Measurements from ENCODE around the gene MSRB3. TPM values are rescaled to one million over a fixed set of nuclear protein-coding genes. Genes with fewer than 3 reads are reported as not detected.

Gene MSRB3
- total RNA-seq, 1 experiment from 2014 or later, result 5.9 TPM

DNA sequence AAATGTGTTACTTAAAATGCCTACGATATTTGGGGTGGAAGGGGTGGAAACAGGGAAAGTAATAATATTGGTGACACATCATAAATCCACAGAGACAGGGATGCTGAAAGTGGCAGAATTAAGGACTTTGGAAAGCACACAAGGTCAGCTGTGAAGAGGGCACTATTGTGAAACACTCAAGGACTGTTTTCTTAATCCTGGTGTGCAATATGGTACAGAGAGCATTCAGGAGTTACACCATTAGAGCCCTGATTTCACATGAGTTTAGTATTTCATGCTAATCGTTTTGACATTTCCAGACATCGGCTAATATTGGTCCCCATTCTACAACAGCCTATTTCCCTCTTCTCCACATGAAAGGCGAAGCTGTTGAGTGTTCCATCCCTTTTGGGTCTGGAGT lies 219.2 kb downstream of the MSRB3 start:
- intact Hi-C loops (cut with micrococcal nuclease), result no loop called here
- Histone ChIP-seq H3F3A (ENCODE audit: low read length, unreplicated experiment) (no peaks in the 10 kb centered on the region), H3K9me3 (ENCODE audit: low read length) (no peaks in the 10 kb centered on the region)

DNA sequence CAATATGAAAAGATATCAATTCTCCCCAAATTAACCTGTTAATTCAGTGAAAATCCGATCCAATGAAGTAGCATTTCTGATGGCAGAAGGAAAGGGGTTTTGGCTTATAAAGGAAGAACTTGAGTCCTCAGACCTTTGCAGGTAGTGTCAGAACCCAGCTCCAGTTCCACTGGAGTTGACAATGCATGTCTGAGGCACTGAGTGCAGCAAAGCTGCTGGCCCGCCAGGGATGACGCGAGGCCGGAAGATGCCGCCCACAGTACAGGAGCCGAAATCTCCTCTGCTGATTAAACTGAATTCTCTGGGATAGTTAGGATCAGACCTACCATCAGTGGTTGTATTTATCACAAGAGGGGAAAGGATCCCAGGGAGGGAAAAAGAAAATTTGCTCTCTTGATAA lies 220.7 kb downstream of the MSRB3 start:
- Histone ChIP-seq H3F3A (ENCODE audit: low read length, unreplicated experiment) (no peaks in the 10 kb centered on the region), H3K9me3 (ENCODE audit: low read length) (no peaks in the 10 kb centered on the region), H3K4me2 (ENCODE audit: low read length) (no peak overlapping the region), H3K4me3 (ENCODE audit: low read length) (no peak overlapping the region), H3K27me3 (ENCODE audit: low read length) (no peaks in the 10 kb centered on the region), H3K36me3 (ENCODE audit: low read depth, low read length) (no peaks in the 10 kb centered on the region), H3K4me1 (ENCODE audit: insufficient read depth, low read length) (peaks cover 26% of the 10 kb centered on the region), H2AFZ (ENCODE audit: low read length) (no peak overlapping the region), H4K20me1 (ENCODE audit: low read length) (no peaks in the 10 kb centered on the region), H3K9ac (ENCODE audit: low read length) (no peak overlapping the region), H3K79me2 (ENCODE audit: low read length) (no peaks in the 10 kb centered on the region), H3K9me2 (replicated peaks; ENCODE audit: low read length) (no peaks in the 10 kb centered on the region), H3K27ac (ENCODE audit: low read length) (no peak overlapping the region)
- CTCF ChIA-PET, result no interaction called here
- TF ChIP-seq EZH2phosphoT487 (IDR thresholded peaks at IDR 0.05; ENCODE audit: borderline replicate concordance, low read length), result no peak
- no peak for TF ChIP-seq EZH2 (IDR thresholded peaks at IDR 0.05; ENCODE audit: low read length, unreplicated experiment)
- TF ChIP-seq, protein P1, sequence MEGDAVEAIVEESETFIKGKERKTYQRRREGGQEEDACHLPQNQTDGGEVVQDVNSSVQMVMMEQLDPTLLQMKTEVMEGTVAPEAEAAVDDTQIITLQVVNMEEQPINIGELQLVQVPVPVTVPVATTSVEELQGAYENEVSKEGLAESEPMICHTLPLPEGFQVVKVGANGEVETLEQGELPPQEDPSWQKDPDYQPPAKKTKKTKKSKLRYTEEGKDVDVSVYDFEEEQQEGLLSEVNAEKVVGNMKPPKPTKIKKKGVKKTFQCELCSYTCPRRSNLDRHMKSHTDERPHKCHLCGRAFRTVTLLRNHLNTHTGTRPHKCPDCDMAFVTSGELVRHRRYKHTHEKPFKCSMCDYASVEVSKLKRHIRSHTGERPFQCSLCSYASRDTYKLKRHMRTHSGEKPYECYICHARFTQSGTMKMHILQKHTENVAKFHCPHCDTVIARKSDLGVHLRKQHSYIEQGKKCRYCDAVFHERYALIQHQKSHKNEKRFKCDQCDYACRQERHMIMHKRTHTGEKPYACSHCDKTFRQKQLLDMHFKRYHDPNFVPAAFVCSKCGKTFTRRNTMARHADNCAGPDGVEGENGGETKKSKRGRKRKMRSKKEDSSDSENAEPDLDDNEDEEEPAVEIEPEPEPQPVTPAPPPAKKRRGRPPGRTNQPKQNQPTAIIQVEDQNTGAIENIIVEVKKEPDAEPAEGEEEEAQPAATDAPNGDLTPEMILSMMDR (conservative IDR thresholded peaks at IDR 0.05; ENCODE audit: low read depth, low read length), result no peak
- ATAC-seq, result no peak
- POLR2A ChIA-PET (ENCODE audit: unreplicated experiment), result no interaction called here
- no TSS peak for BruUV-seq (replicated peaks)
- intact Hi-C loops (cut with micrococcal nuclease), result no loop called here
- no peak for DNase-seq

More for the DNA sequence above, 219.2 kb downstream of the MSRB3 start:
- DNase-seq (no peak), ATAC-seq (no peak)
- H3K4me1 ChIP-seq (ENCODE audit: insufficient read depth, low read length), result peaks cover 26% of the 10 kb centered on the region
- H3K9me2 ChIP-seq (replicated peaks; ENCODE audit: low read length), result no peaks in the 10 kb centered on the region
- H3K9ac ChIP-seq (ENCODE audit: low read length), result no peak overlapping the region
- H3K79me2 ChIP-seq (ENCODE audit: low read length), result no peaks in the 10 kb centered on the region
- TF ChIP-seq, protein P1 (conservative IDR thresholded peaks at IDR 0.05; ENCODE audit: low read depth, low read length), result no peak
- TF ChIP-seq EZH2 (IDR thresholded peaks at IDR 0.05; ENCODE audit: low read length, unreplicated experiment), result no peak
- no peak for TF ChIP-seq EZH2phosphoT487 (IDR thresholded peaks at IDR 0.05; ENCODE audit: borderline replicate concordance, low read length)
- no peak overlapping the region for H3K27ac ChIP-seq (ENCODE audit: low read length)
- no TSS peak for BruUV-seq (replicated peaks)
- ChIA-PET POLR2A (ENCODE audit: unreplicated experiment) (no interaction called here), CTCF (no interaction called here)
- no peaks in the 10 kb centered on the region for H3K27me3 ChIP-seq (ENCODE audit: low read length)
- H2AFZ ChIP-seq (ENCODE audit: low read length), result no peak overlapping the region
- H4K20me1 ChIP-seq (ENCODE audit: low read length), result no peaks in the 10 kb centered on the region
- no peaks in the 10 kb centered on the region for H3K36me3 ChIP-seq (ENCODE audit: low read depth, low read length)
- no peak overlapping the region for H3K4me2 ChIP-seq (ENCODE audit: low read length)
- no peak overlapping the region for H3K4me3 ChIP-seq (ENCODE audit: low read length)

DNA sequence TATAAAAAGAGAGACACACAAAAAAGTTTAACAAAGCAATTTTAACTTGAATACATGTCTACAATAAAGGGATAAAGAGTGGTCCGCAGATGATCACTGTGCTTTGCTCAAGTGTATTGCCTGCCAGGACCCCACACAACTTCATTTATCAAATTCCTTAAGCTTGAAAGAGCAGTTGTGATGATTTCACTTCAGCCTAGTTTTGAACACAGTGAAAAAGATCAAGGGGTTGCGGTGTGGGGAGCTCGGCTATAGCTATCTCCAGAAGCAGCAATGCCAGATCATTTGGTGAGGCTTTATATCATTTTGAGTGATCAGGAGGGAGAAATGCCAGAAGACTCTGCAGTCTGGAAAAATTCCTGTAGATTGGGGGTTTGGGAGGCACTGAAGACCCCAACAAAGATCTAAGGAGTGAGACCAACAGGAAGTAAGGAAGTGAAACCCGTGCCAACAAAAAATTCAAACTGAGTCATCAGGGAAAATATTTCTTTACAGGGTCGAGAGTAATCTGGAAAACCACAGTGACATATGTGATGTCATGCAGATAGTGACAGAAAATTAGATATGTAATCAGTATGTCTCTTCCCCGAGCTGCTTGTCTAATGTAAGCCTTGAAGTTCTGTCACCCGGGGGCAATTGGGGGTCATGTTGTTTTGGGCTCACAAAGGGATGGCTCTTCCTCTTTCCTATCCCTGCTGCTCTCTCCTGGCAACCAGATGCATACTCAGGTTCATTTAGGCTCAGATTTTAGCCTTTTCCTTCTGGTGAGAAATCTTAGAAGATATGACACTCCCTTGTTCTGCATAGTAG lies 221.8 kb downstream of the MSRB3 start:
- CTCF ChIA-PET, result no interaction called here
- no peak for TF ChIP-seq EZH2 (IDR thresholded peaks at IDR 0.05; ENCODE audit: low read length, unreplicated experiment)
- TF ChIP-seq EZH2phosphoT487 (IDR thresholded peaks at IDR 0.05; ENCODE audit: borderline replicate concordance, low read length), result no peak
- TF ChIP-seq, protein P1 (conservative IDR thresholded peaks at IDR 0.05; ENCODE audit: low read depth, low read length), result no peak
- Histone ChIP-seq H3K9me2 (replicated peaks; ENCODE audit: low read length) (no peaks in the 10 kb centered on the region), H3K4me2 (ENCODE audit: low read length) (peak overlapping the region; percentile 5; the same call in 1 of the 2 replicates), H3K9ac (ENCODE audit: low read length) (no peak overlapping the region), H3K4me3 (ENCODE audit: low read length) (no peak overlapping the region), H3K27ac (ENCODE audit: low read length) (no peak overlapping the region), H4K20me1 (ENCODE audit: low read length) (no peaks in the 10 kb centered on the region), H3K4me1 (ENCODE audit: insufficient read depth, low read length) (peaks cover 24% of the 10 kb centered on the region), H3F3A (ENCODE audit: low read length, unreplicated experiment) (no peaks in the 10 kb centered on the region), H3K79me2 (ENCODE audit: low read length) (no peaks in the 10 kb centered on the region), H3K27me3 (ENCODE audit: low read length) (no peaks in the 10 kb centered on the region), H2AFZ (ENCODE audit: low read length) (no peak overlapping the region), H3K9me3 (ENCODE audit: low read length) (no peaks in the 10 kb centered on the region), H3K36me3 (ENCODE audit: low read depth, low read length) (no peaks in the 10 kb centered on the region)
- DNase-seq (peak; percentile 59), ATAC-seq (no peak; the same call in 1 of the 2 replicates)
- BruUV-seq (replicated peaks), result no TSS peak
- intact Hi-C loops (cut with micrococcal nuclease), result no loop called here
- POLR2A ChIA-PET (ENCODE audit: unreplicated experiment), result no interaction called here

Data from PC-3 (cell line).